K562 (cell line): ENCODE data around the gene NCKAP1. TPM values are rescaled to one million over a fixed set of nuclear protein-coding genes. Genes with fewer than 3 reads are reported as not detected.

Experiments
- ATAC-seq: fragments of 200-7000 bp; cut with Tn5 transposase; 3 replicates; pipeline ENCODE4 v1.9.1; 2020; ENCODE audit warnings: moderate library complexity
- BruUV-seq: library from RNA; stranded (reverse); fragments of 400-500 nt; replicated peaks from 2 replicates; lab custom pipeline; 2021; lab: Mats Ljungman, UMichigan
- CTCF ChIA-PET: fragments of 300-600 bp; formaldehyde crosslinking; extraction: SDS; loops from one replicate; lab custom pipeline; 2021; ENCODE audit warnings: low intra/inter-chr PET ratio; lab: Yijun Ruan, JAX
- POLR2A ChIA-PET: fragments of 300-600, 350-650 bp; sonication (Branson Sonifier 250); formaldehyde crosslinking; extraction: SDS; loops from one replicate; lab custom pipeline; 2021; ENCODE audit warnings: antibody characterized with exemption, inconsistent platforms; lab: Yijun Ruan, JAX
- DNase-seq, 4 experiments: peaks; one replicate each; pipeline versions ENCODE4 v3.0.0 to v3.0.0-alpha.2; 2011 to 2018; ENCODE audit warnings: low spot score in 3 of 4, mixed read lengths in 3 of 4; ENCODE audit errors: extremely low read depth in 1 of 4
- FAIRE-seq: peaks from 2 replicates; lab custom pipeline; 2011; peaks lifted over from hg19 to GRCh38; lab: Jason Lieb, UNC
- H2AFZ ChIP-seq: 2 replicates; pipeline ENCODE4 v1.6.0; 2011; ENCODE audit warnings: low read depth, low read length, control low read depth, inconsistent platforms
- H3K27ac ChIP-seq: fragments of 200-600 bp; 3 replicates; pipeline ENCODE4 v1.8.0; 2011; ENCODE audit warnings: low read depth, mild to moderate bottlenecking, control low read depth, inconsistent platforms, low read length, moderate library complexity, mixed read lengths; ENCODE audit errors: extremely low read depth
- H3K27me3 ChIP-seq, 2 experiments: fragments of 300-600 bp in 1 of 2; 2 replicates in 1 of 2; 3 replicates in 1 of 2; pipeline versions ENCODE4 v1.6.0 to v1.8.0; 2011; ENCODE audit warnings: inconsistent platforms in 2 of 2, low read length in 2 of 2, mild to moderate bottlenecking in 1 of 2, mixed read lengths in 1 of 2, moderate library complexity in 1 of 2; ENCODE audit not compliant: control insufficient read depth in 2 of 2, insufficient read depth in 2 of 2
- H3K36me3 ChIP-seq: fragments of 300-600 bp; 3 replicates; pipeline ENCODE4 v1.8.0; 2011; ENCODE audit warnings: mild to moderate bottlenecking, low read length, inconsistent platforms; ENCODE audit not compliant: control insufficient read depth, insufficient read depth
- H3K4me1 ChIP-seq, 2 experiments: fragments of 200-600 bp in 1 of 2; replicated peaks in 1 of 2; 2 replicates in 1 of 2; 3 replicates in 1 of 2; pipeline versions ENCODE4 v1.5.1 to v1.8.0; 2011; ENCODE audit warnings: inconsistent platforms in 2 of 2, low read length in 2 of 2, mild to moderate bottlenecking in 1 of 2, mixed read lengths in 1 of 2, moderate library complexity in 1 of 2; ENCODE audit not compliant: control insufficient read depth in 2 of 2, insufficient read depth in 2 of 2
- H3K4me2 ChIP-seq: 2 replicates; pipeline ENCODE4 v1.6.1; 2011; ENCODE audit warnings: low read length, control low read depth, inconsistent platforms, mixed read lengths; ENCODE audit not compliant: insufficient read depth
- H3K4me3 ChIP-seq: fragments of 200-600 bp; sonication (generic), shearing (Covaris generic); 2 replicates; pipeline ENCODE4 v1.5.1; 2016; ENCODE audit warnings: control low read depth, inconsistent platforms
- H3K79me2 ChIP-seq: fragments of 200-600 bp; 3 replicates; pipeline ENCODE4 v1.8.0; 2011; ENCODE audit warnings: low read length, inconsistent platforms; ENCODE audit not compliant: control insufficient read depth, insufficient read depth
- H3K9ac ChIP-seq, 2 experiments: 2 replicates each; pipeline versions ENCODE4 v1.6.0 to v1.6.1; 2011; ENCODE audit warnings: low read depth in 2 of 2, low read length in 2 of 2, control low read depth in 1 of 2, inconsistent platforms in 1 of 2, mild to moderate bottlenecking in 1 of 2, mixed read lengths in 1 of 2; ENCODE audit not compliant: insufficient read depth in 1 of 2
- H3K9me1 ChIP-seq: one replicate; pipeline ENCODE4 v1.6.0; 2011; ENCODE audit warnings: inconsistent platforms, mild to moderate bottlenecking, low read length, moderate library complexity; ENCODE audit not compliant: control insufficient read depth, insufficient read depth
- H3K9me3 ChIP-seq: replicated peaks from 2 replicates; pipeline ENCODE4 v1.5.1; 2011; ENCODE audit warnings: low read depth, low read length, inconsistent platforms; ENCODE audit not compliant: control insufficient read depth, insufficient read depth
- H4K20me1 ChIP-seq: replicated peaks from 2 replicates; pipeline ENCODE4 v1.6.1; 2011; ENCODE audit warnings: low read length, inconsistent platforms, mixed read lengths; ENCODE audit not compliant: control insufficient read depth, insufficient read depth
- NR2C1 ChIP-seq, 2 experiments: fragments of 450-650 bp; IDR thresholded peaks; 2 replicates each; pipeline ENCODE4 v1.6.1; 2017; ENCODE audit warnings: mild to moderate bottlenecking in 2 of 2, antibody characterized with exemption in 1 of 2, inconsistent platforms in 1 of 2, missing compliant biosample characterization in 1 of 2, missing genetic modification characterization in 1 of 2
- NR2C2 ChIP-seq, 2 experiments: fragments of 200-800 bp in 1 of 2; sonication (Bioruptor generic) in 1 of 2; sonication (generic) in 1 of 2; formaldehyde crosslinking in 1 of 2; IDR thresholded peaks; 2 replicates each; pipeline versions ENCODE4 v1.6.1 to v1.8.0; 2016 to 2022; ENCODE audit warnings: mild to moderate bottlenecking in 1 of 2, missing compliant biosample characterization in 1 of 2, missing genetic modification characterization in 1 of 2, missing genetic modification reagents in 1 of 2
- RBM15 ChIP-seq: fragments of 200-400 bp; formaldehyde crosslinking; IDR thresholded peaks from 2 replicates; pipeline ENCODE4 v1.6.1; 2018; ENCODE audit warnings: mild to moderate bottlenecking, low read length, moderate library complexity; ENCODE audit not compliant: insufficient read depth
- ZNF717 ChIP-seq: fragments of 250-450 bp; sonication (Bioruptor Pico); IDR thresholded peaks from 2 replicates; pipeline ENCODE4 v1.5.0; 2021
- WGBS: fragments of 100-300 bp; shearing (Covaris generic); methylation state at CpG from one replicate; pipeline ENCODE4 v1.1.6; 2016; ENCODE audit warnings: low coverage, mixed read lengths; ENCODE audit not compliant: insufficient coverage; ENCODE audit errors: missing lambda C conversion rate; 5-methylcytosine and 5-hydroxymethylcytosine counted together
- in situ Hi-C: fragments of 300-500 bp; cut with MboI; formaldehyde crosslinking; loops from 4 replicates; pipeline ENCODE4 v1.15.0; 2018; ENCODE audit warnings: inconsistent platforms, mixed read lengths
- intact Hi-C: fragments of 100-400 bp; cut with micrococcal nuclease; formaldehyde crosslinking; loops from 2 replicates; pipeline ENCODE4 v1.14.2; 2022
- polyA plus RNA-seq, 8 experiments: library from polyadenylated mRNA; depleted of rRNA in 4 of 8; stranded (reverse) in 5 of 8; unstranded in 3 of 8; fragments of >200 nt; fragmentation: Nextera tagmentation in 2 of 8; fragmentation: Illumina TruSeq in 1 of 8; extraction: Ambion mirVana in 2 of 8; extraction: Trizol in 1 of 8; gene quantifications; 2 replicates each; pipeline versions ENCODE4 v1.2.1 to v1.2.3, GENCODE V29; 2011 to 2014; ENCODE audit warnings: inconsistent platforms in 1 of 8, missing spikeins in 1 of 8
- total RNA-seq, 7 experiments: library from RNA; depleted of rRNA in 6 of 7; stranded (reverse); fragments of >200 nt in 6 of 7; fragmentation: Illumina TruSeq in 2 of 7; extraction: Trizol in 2 of 7; gene quantifications; 2 replicates each; pipeline versions ENCODE4 v1.2.1 to v1.2.3, GENCODE V29; 2011 to 2021; ENCODE audit warnings: low replicate concordance in 1 of 7

The NCKAP1 gene
- total and polyA plus RNA-seq, 9 of the 15 experiments (the other 6 are each of a cell fraction or from before 2014, with no cell fraction given), result 34.0 to 153 (median 88.7) TPM

DNA sequence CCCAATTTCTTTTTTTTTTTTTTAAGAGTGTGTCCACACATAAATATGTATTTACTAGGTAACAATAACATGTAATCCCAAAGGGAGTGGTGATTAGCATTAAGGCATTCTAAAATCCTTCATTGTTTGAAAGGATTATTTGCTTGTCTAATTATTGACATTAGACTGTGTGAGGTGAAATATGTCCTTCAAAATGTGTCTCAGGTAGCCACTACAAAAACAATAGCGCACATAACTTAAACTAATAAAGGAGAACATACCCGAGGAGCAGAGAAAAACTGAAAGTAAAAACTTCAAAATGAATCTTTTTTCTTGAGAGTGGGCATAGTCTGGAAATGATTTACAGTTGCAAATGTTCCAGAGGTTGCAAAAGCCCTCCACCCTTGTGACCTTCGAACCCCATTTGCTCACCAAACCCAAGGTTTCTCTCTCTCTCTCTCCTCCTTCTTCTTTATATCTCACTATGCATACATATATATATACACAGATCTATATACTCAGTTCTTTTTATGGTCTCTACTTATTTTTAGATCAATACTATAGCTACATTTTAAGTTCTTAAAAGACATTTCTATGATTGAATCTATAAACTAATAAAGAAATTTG is 147.4 kb downstream of the NCKAP1 start:
- intact Hi-C loops, result no loop called here
- no peak overlapping the region for H3K27ac ChIP-seq
- no peak for DNase-seq
- CTCF ChIA-PET, result no interaction called here
- no peak overlapping the region for H2AFZ ChIP-seq
- H4K20me1 ChIP-seq, result no peaks in the 10 kb centered on the region
- H3K27me3 ChIP-seq, result peaks cover 0 to 9% of the 10 kb centered on the region in 2 experiments; a peak in 1 of 5 replicates
- no peaks in the 10 kb centered on the region for H3K9me1 ChIP-seq
- FAIRE-seq, result no peak
- no peaks in the 10 kb centered on the region for H3K4me1 ChIP-seq
- no peaks in the 10 kb centered on the region for H3K36me3 ChIP-seq
- H3K4me2 ChIP-seq, result no peak overlapping the region
- BruUV-seq, result no TSS peak
- TF ChIP-seq NR2C2 (CRISPR knock-in tag; IDR thresholded peaks at IDR 0.05) (no peak), NR2C2 (tag; IDR thresholded peaks at IDR 0.05) (0 out of 2 replicates have a peak, but pooled peaks have one; percentile 24), ZNF717 (CRISPR knock-in tag) (no peak), RBM15 (no peak), NR2C1 (IDR thresholded peaks at IDR 0.05) (no peak), NR2C1 (tag; IDR thresholded peaks at IDR 0.05) (peak; percentile 38; the same call in 1 of the 2 replicates)
- TF ChIP-seq, all 486 proteins: peak for 2
- 11% methylated on average over 3 of the region's 3 CpGs for WGBS
- Histone ChIP-seq H3K79me2 (no peaks in the 10 kb centered on the region), H3K9ac (no peak overlapping the region), H3K9me3 (no peaks in the 10 kb centered on the region; the same call in 1 of the 2 replicates), H3K4me3 (no peak overlapping the region)
- POLR2A ChIA-PET, result interaction anchor here (0.5 to 0.6 kb wide), 2 partner anchors 186 to 520 kb away, joined by 3 read pairs; no protein-coding TSS in a partner anchor
- in situ Hi-C loops, result no loop called here
- no peak for ATAC-seq
